ENCODE data around the gene MAMDC2.

The MAMDC2 gene

GRCh38 chr9:70043689-70044489, at the start of gene MAMDC2:
MAMDC2 (plus strand) TSS chr9:70043848; CDS start chr9:70044198, 350 bp downstream.
- in situ Hi-C loops (cut with MboI; ENCODE audit: low sequenced_read_pairs) = no loop called here

GRCh38 chr9:69995846-69996245, 47.8 kb upstream of the MAMDC2 start:
- in situ Hi-C loops (cut with MboI; ENCODE audit: low sequenced_read_pairs) = no loop called here

GRCh38 chr9:69996967-69997366, 46.7 kb upstream of the MAMDC2 start:
- in situ Hi-C loops (cut with MboI; ENCODE audit: low sequenced_read_pairs) = no loop called here

GRCh38 chr9:69997524-69997923, 46.1 kb upstream of the MAMDC2 start:
- in situ Hi-C loops (cut with MboI; ENCODE audit: low sequenced_read_pairs) = no loop called here

GRCh38 chr9:69999315-69999714, 44.3 kb upstream of the MAMDC2 start:
- in situ Hi-C loops (cut with MboI; ENCODE audit: low sequenced_read_pairs) = no loop called here

GRCh38 chr9:70000469-70000868, 43.2 kb upstream of the MAMDC2 start:
- in situ Hi-C loops (cut with MboI; ENCODE audit: low sequenced_read_pairs) = no loop called here

- in situ Hi-C loops (cut with MboI; ENCODE audit: low sequenced_read_pairs) = no loop called here
Measured at GRCh38 chr9:70003901-70004714, 39.5 kb upstream of the MAMDC2 start.

GRCh38 chr9:70006306-70006705, 37.3 kb upstream of the MAMDC2 start:
- in situ Hi-C loops (cut with MboI; ENCODE audit: low sequenced_read_pairs) = no loop called here

GRCh38 chr9:70007831-70008230, 35.8 kb upstream of the MAMDC2 start:
- in situ Hi-C loops (cut with MboI; ENCODE audit: low sequenced_read_pairs) = no loop called here

GRCh38 chr9:70010015-70010414, 33.6 kb upstream of the MAMDC2 start:
- in situ Hi-C loops (cut with MboI; ENCODE audit: low sequenced_read_pairs) = no loop called here

- in situ Hi-C loops (cut with MboI; ENCODE audit: low sequenced_read_pairs) = no loop called here
Measured at GRCh38 chr9:70011366-70011765, 32.3 kb upstream of the MAMDC2 start.

- in situ Hi-C loops (cut with MboI; ENCODE audit: low sequenced_read_pairs) = no loop called here
Measured at GRCh38 chr9:70012569-70012968, 31.1 kb upstream of the MAMDC2 start.

- in situ Hi-C loops (cut with MboI; ENCODE audit: low sequenced_read_pairs) = no loop called here
Measured at GRCh38 chr9:70013598-70014196, 30.0 kb upstream of the MAMDC2 start.

- in situ Hi-C loops (cut with MboI; ENCODE audit: low sequenced_read_pairs) = no loop called here
Measured at GRCh38 chr9:70015099-70015498, 28.5 kb upstream of the MAMDC2 start.

- in situ Hi-C loops (cut with MboI; ENCODE audit: low sequenced_read_pairs) = no loop called here
Measured at GRCh38 chr9:70020217-70020616, 23.4 kb upstream of the MAMDC2 start.

- in situ Hi-C loops (cut with MboI; ENCODE audit: low sequenced_read_pairs) = no loop called here
Measured at GRCh38 chr9:70020991-70021571, 22.6 kb upstream of the MAMDC2 start.

GRCh38 chr9:70028287-70028686, 15.4 kb upstream of the MAMDC2 start:
- in situ Hi-C loops (cut with MboI; ENCODE audit: low sequenced_read_pairs) = no loop called here

GRCh38 chr9:70030156-70030555, 13.5 kb upstream of the MAMDC2 start:
- in situ Hi-C loops (cut with MboI; ENCODE audit: low sequenced_read_pairs) = no loop called here

- in situ Hi-C loops (cut with MboI; ENCODE audit: low sequenced_read_pairs) = no loop called here
Measured at GRCh38 chr9:70031141-70031545, 12.5 kb upstream of the MAMDC2 start.

- in situ Hi-C loops (cut with MboI; ENCODE audit: low sequenced_read_pairs) = no loop called here
Measured at GRCh38 chr9:70034271-70034711, 9.4 kb upstream of the MAMDC2 start.

GRCh38 chr9:70035691-70036090, 8.0 kb upstream of the MAMDC2 start:
- in situ Hi-C loops (cut with MboI; ENCODE audit: low sequenced_read_pairs) = no loop called here

Measured in HL-60/S4 treated with retinoic acid at 250 ng/mL for 4 days and 3 days (cell line).